ENCODE measurements around the gene MEGF11.
A peak's percentile ranks its signal among the peaks of the same experiment; 100 is the strongest.

Gene MEGF11

DNA sequence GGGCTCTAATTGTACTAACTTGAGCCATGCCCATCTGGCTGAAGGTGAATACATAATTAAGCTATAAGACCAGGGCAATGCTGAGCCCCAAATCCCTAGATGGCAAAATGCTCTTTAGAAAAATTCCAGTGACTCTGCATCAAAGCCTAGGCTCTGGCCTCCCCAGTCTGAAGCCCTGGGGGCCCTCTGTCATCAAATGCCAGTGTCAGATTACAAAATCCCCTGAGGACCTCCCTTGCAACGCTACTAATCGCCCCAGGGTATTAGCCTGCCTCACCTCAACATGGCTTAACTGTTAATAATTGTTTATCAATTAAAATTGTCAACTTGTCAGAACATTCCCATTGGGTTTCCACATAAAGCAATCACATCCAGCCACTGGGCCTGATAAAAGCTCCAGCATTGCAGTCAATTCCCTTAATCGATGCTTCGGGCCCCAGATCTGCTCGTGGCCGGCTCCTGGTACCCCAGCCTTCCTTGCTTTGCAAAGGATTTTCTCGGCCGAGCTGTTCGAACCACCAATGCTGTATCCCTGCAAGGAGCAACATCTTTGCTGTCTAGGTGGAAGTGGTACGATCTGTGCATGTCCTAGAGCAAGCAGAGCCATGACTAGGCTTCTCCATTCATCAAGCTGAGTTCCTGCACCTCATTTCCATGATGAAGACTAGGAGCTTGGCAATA lies 151.7 kb downstream of the MEGF11 start:
- FAIRE-seq (no peak), DNase-seq (ENCODE audit: insufficient read length, low spot score) (no peak)

DNA sequence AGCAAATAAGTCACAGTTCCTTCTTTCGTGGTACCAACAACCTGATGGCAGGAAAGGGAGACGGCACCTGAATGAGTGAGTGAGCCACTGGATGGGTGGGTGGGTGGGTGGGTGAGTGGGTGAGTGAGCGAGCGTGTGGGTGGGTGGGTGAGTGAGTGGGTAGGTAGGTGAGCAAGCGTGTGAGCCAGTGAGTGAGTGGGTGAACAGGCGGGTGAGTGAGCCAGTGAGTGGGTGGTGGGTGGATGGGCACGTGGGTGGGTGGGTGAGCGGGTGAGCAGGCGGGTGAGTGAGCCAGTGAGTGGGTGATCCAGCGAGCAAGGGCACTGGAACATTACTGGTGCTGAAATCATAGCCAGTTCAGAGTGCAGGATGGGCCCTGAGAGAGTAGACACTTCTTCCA lies 152.8 kb downstream of the MEGF11 start:
- no peak for FAIRE-seq
- DNase-seq (ENCODE audit: insufficient read length, low spot score) = no peak

DNA sequence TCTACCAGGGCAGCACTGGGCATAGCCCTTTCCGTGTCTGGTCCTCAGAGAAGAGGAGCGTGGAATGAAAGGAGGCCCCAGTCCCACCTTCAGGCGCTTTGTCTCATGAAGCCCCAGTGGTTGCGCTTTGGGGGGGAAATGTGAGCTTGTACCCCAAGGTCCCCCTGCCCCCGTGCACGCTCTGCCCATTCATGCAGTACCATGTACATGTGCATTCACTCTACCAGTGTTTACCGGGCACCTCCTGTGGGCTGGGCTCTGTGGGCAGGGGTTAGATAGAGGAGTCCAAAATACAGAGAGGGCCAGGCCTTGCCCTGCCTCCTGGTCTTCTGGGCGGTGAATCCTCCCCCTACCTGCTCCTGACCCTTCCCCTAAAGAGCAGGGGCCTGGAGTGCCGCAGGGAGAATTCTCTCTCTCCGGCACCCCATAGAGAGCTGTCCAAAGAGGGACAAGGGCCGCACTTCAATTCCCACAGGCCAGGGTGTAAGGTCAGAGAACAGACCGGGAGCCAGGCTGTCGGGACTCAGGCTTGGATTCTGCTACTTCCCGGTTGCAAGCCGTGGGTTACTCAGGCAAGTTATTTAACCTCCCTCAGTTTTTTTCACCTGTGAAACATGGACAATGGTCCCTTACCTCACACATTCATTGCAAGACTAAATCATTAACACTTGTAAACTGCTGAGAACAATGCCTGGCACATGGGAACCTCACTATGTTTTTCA lies 153.4 kb downstream of the MEGF11 start:
- FAIRE-seq = no peak
- DNase-seq (ENCODE audit: insufficient read length, low spot score) = no peak

DNA sequence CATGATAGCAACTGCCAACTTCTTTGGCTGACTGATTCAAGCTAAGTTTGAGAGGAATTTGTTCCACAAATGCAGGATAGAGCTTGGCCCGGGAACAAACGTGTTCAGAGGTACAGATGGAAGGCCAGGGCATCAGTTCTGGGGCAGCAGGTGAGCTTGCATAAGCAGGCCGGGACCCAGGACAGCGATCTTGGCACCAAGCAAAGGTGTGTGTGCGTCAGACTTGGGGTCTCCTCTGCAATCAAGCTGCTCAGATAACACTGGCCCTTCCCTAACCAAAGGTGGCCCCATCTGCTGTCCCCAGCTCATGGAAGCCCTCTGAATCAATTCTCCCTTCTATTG lies 155.6 kb downstream of the MEGF11 start:
- no peak for DNase-seq (ENCODE audit: insufficient read length, low spot score)
- FAIRE-seq = no peak

DNA sequence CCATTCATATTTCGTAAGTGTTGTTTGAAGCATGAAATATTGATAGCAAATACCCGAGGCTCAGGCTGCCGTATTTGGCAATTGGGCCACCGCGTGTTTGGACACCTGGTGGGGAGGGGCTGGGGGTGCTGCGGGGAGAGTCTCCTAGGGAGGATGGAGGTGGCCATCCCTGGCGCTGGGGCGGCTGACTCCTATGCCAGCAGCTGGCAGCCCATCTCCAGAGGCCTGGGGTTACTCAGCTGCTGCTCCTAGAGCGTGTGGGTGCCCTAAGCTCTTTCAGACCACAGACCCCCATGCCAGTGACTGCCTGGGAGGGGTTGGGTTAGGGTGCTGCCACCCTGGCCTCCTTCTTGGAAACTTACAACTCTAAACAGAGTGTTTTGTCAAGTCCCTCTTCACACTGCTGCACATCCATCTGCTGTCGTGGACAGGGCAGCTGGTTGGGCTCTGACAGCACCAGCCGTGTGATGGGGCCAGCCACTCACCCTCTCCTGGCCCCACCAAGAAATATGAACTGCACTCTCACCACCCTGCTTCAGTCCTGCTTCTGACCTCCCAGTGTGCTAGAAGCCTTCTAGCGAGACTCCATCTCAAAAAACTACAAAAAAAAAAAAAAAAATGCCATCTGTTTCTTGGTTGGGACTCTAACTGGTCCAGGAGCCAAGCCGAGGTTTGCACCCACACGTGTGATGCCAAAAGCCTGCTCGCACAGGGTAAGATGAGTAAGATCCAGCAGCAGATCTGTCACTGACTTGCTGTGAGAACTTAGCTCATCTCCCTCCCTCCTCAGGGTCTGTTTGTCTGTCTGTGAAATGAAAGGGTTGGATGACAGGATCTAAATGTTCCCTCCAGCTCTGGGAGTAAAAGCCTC lies 156.2 kb downstream of the MEGF11 start:
- FAIRE-seq (no peak), DNase-seq (ENCODE audit: insufficient read length, low spot score) (no peak)

DNA sequence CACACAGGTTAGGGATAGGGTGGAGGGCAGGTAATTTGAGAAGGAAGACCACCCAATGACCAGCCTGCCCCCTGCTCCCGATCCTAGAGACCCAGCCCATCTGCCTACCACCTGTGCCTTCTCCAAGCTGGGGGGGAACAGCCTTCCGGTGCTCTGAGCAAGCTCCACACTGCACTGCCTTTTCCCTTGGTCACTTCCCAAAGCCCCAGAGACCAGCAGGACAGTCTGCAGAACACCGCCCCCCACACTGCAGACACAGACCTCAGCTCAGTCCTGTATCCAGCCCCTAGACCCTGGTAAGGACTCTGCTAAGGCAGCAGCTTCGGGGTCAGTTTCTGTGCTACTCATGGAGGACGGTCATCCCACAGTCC lies 156.9 kb downstream of the MEGF11 start:
- no peak for DNase-seq (ENCODE audit: insufficient read length, low spot score)

DNA sequence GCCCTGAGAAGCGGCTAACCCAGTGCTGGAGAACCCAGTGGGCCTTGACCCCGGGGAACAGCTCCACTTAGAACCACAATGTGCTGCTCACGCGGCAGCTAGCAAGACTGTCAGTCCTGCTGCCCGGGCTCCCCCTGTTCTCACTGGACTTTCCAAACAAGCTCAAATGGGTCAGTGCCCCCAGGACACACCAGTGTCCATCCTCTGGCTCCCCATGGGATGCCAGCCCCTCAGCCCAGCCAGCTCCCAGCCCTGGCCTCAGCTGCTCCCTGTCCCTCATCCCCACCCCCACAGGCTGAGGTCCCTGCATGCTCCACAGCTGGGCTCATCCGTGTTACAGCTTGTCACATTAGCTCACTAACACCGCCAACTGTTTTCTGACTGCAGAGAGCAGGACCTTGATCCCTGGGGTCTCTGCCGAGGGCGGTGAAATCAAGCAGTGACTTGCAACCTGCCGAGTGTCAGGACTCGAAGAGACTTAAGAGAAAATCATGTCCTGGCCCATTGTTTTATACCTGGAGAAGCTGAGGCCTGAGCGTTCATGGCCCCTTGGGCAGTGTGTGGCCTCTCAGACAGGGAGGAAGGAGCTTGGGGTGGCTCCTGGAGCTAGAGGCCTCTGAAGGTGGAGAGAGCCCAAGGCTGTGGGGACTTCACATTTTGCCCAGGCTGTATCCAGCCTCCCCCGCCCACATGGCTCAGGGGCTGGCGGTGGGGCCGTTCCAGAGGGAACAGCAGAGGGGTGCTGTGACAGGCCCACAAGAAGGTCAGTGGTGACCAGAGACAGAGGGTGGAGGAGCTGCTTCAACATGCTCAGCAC lies 157.5 kb downstream of the MEGF11 start:
- DNase-seq (ENCODE audit: insufficient read length, low spot score) (no peak), FAIRE-seq (no peak)

More for the DNA sequence above, 156.9 kb downstream of the MEGF11 start:
- FAIRE-seq = no peak

DNA sequence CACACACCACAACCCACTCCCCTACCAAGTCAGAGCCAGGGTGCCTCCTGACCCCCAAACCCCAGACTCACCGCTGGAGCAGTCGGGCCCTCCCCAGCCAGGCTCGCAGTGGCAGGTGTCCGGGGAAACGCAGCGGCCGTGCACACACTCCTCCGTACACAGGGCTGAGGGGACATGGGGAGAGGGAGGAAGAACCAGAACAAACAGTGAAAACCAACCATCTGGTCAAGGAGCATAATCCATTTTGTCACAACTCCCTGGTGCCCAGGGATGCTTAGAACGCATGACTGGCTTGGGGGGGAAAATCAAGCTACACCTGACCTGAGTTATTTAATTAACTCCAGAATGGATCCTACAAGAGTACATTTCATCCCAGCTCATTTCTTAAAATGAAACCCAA lies 159.2 kb downstream of the MEGF11 start:
- DNase-seq (ENCODE audit: insufficient read length, low spot score) = no peak
- FAIRE-seq = no peak

DNA sequence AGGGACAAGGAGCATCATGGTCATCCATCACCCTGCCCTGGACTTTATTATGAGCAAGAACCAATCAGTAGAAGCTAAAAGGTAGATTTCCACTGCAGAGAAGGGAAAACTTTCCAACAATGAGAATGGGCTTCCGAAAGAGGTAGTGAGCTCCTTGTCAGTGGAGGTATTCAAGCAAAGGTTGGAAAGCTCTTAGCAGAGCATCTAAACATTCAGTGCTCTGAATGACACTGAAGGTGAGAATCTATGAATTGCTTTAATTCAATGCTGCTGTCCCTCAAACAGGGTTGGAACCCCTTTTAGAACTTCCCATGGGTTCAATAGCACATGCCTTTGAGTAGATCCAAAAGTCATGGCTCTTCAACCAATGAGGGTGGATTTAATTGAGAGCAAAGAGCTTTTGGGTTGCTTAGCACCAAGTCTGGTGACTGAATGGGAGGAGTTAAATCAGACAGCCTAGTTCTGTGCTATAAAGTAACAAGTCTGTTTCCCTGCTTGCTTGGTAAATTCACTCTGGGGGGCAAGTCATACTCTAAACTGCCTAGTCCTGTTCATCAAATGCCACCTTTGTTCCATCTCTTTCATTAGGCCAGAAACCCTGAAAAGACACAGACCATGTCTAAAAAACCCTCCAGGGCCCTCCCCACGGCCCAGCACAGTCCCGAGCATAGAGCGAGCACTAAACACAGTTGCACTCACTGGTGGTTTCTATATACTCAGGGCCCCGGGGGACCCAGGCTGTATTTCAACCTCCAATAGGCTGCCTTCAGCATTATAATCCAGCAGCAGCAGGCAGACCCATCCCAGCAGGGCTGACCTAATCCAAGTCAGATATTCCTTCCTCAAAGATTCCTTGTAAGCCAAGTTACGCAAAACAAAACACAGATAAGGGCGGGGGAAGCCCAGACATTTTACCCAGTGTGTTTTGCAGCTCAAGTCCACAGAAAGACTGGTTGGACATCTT lies 161.2 kb downstream of the MEGF11 start:
- FAIRE-seq = no peak
- no peak for DNase-seq (ENCODE audit: insufficient read length, low spot score)

DNA sequence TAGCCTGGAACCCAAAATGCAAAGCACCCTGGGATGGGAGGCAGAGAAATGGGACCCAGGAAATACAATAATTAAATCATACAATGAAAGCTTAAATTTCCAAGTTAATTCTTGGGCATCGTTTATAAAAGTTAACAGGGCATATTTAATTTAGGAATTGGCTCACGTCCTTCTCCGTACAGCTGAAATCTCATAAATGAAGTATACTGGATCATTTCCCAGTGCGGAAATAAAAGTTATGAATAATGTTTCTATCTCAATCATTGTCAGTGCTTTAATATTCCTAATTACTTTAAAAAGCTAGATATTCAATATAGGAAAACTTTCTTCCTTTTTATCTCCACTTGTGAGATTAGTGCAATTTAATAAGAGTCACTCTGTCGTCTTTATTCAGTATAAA lies 164.0 kb downstream of the MEGF11 start:
- FAIRE-seq = no peak
- DNase-seq (ENCODE audit: insufficient read length, low spot score) = no peak

DNA sequence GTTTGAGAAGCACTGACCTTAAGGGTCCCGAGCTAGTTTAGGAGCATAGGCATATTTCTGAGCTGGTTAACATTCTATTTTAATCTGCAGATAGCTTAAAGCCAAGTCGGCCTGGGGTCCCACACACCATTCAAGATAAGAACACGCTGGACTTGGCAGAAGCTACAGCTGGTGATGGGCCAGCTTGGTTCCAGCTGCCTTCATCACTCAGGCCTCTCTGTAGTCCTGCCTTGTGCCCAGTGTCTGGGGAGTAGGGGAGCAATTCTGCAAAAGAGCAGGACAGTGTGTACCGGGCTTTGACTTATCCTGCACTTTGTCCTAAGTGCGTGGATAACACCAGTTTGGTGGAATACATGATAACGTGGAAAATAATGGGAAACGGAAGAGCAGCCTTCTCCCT lies 164.5 kb downstream of the MEGF11 start:
- FAIRE-seq (no peak), DNase-seq (ENCODE audit: insufficient read length, low spot score) (no peak)

DNA sequence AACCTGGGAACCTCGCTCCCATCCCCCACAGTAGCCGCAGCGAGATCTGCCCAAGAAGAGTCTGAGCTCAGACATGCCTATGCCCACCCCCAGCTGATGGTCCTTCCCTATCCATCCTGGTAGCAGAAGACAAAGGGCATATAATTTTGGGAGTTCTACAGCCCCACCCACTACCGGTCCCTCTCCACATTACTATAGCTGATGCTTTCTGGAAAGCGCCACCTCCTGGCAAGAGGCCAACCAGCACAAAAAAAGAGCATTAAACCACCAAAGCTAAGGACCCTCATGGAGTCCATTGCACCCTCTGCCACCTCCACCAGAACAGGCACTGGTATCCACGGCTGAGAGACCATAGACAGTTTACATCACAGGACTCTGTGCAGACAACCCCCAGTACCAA lies 168.4 kb downstream of the MEGF11 start:
- FAIRE-seq = no peak
- no peak for DNase-seq (ENCODE audit: insufficient read length, low spot score)

DNA sequence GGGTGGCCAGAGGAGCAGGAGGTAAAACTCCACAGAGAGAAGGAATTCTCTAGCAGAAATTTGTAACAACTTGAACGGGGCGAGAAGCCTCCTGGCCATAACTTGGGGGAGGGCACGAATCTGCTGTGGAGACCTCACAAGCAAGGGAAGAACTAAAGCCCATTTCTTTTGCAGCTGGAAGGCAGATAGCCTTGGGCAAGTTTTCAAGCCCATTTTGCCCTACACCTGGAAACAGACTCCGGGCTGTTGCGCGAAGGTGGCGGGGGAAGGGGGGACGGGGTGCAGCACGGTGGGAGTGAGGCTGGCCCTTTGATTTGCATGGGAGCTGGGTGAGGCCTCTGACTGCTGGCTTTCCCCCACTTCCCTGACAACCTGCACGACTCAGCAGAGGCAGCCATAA lies 168.8 kb downstream of the MEGF11 start:
- DNase-seq (ENCODE audit: insufficient read length, low spot score) (no peak), FAIRE-seq (no peak)

DNA sequence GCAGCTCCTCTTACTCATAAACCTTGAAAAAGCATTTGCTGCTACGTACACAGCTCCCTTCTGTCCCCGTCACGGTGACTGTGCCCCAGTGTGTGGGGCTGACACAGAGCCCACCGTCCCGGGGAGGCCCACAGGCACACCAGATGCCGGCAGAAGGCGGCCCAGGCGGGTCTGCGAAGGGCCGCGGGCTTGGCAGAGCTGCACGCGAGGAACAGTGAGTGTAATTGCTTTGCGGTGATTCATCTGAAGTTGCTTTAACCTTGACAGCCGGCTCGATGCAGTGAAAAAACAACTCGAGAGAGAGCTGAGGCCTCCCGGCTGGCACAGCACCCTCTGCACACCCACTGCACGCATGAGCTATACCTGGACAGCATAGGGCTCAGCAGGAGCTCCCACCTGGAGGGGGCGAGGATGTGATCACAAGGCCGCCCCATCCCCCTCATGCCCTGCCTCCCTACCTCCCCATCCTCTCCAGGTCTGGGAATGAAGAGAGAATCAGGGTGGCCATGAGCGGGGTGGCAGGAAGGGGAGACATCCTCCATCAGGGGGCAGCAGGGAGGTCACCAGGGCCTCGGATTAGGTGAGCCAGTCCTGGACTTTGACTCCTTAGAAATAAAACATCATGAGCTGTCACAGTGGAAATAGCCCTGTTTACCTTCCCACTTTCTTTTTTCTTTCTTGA lies 172.7 kb downstream of the MEGF11 start:
- DNase-seq (ENCODE audit: insufficient read length, low spot score) = peak; percentile 72

DNA sequence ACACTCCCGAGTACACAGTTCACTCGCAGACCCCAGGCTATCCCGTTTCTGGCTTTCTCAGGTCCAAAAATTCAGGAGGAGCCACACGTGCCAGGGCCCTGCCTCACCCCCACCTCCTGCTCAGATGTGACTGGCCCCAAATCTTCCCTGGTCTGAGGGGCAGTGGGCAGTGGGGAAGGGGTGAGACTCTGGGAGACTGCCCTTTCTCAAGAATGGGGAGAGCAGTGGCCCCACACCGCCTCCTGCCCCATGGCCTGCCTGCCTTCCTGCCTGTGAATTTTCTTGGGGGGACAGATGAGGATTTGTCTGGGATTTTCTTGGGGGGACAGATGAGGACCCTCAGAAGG lies 174.6 kb downstream of the MEGF11 start:
- FAIRE-seq (no peak), DNase-seq (ENCODE audit: insufficient read length, low spot score) (no peak)

More for the DNA sequence above, 172.7 kb downstream of the MEGF11 start:
- no peak for FAIRE-seq

DNA sequence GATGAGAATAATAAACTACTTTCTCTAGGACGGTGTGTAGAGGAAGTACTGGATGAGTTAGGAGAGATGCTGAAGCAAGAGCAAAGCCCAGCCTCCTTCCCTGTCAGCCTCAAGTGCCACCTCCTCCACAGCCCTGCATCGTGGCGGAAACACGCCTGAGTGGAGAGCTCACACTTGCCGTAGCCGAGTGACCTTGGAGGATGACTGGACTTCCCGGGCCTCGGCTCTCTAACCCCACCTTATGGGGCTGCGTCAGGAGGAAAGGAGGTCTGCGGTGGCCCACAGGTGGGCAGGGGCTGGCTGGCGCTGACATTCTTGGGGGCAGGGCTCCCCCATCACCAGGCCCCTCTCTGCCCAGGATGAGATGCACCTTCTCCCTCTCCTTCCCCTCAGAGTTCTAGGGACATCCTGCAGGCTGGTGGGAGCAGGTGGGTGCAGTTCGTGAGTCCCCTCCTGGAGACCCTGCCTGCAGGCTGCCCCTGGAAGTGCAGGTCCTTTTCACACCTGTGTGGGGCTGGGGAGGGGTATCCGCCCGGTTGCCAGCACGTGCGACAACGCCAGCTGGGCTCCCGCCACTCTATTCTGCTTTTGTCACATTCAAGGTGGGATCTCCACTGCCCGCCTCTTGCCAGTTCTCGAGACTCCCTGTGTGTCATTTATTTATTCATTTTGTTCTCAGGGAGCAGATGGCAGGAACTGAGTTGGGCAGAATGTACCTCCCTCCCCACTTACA lies 175.2 kb downstream of the MEGF11 start:
- DNase-seq (ENCODE audit: insufficient read length, low spot score) = no peak
- FAIRE-seq = no peak

DNA sequence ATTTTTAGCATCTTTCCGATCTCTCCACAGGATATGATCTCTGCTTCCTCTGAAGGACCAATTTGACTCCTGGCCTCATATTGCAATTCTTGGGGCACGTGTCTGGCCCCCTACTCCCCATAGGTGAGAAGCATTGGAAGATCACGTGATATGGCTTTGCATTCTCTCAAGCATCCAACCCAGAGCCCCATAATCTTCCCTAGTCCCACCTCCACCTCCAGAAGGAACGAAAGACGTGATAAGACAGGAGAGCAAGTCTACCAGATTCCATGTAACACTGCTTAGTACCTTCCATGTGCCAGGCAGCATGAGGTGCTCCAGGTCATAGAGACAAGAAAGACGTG lies 176.3 kb downstream of the MEGF11 start:
- FAIRE-seq (no peak), DNase-seq (ENCODE audit: insufficient read length, low spot score) (no peak)

DNA sequence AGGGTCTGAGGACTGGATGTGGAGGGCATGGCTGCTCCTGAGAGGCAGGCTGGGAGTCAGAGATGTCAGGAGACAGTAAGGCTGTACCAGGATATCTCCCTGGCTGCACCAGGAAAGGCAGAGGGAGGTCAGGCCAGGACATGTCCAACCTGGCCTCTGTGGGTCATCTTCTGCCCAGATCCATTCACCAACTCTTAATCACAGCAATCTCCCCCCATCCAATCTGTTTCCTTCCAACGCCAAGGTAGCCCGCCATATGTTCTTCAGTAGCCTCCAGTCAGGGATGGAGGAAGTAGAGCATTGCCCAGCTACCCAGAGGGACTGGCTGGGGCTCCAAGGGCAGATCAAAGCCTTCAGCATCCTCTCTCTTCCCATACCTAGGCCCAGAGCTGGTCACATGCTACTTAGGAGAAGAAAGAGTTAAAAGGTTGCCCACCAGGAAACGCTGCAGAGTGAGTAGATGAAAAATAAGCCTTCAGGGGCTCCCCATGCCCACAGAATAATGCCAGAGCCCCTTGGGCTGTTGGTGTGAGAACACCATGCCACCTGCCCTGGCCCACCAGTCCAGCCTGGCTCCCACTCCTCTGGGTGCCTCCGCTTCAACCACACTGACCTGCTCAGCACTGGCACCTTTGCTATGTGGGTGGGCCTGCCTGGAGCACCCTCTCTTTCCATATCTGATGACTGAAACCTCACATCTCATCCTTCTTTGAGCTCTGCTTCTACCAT lies 176.8 kb downstream of the MEGF11 start:
- DNase-seq (ENCODE audit: insufficient read length, low spot score) = no peak
- FAIRE-seq = no peak
